Vagina (tissue), 2 donors: ENCODE results near the gene SLC25A47.

Experiments
- POLR2A ChIP-seq, 2 donors: fragments of 450-650 bp; IDR thresholded peaks; one replicate each; pipeline ENCODE4 v1.6.1; 2017; ENCODE audit warnings: antibody characterized with exemption in 2 of 2, mild to moderate bottlenecking in 2 of 2, moderate library complexity in 2 of 2
- TF ChIP-seq, protein P1 (sequence below), 3 experiments: fragments of 450-650 bp in 2 of 3; fragments of 200-600 bp in 1 of 3; sonication (generic) in 1 of 3; IDR thresholded peaks; one replicate each; pipeline ENCODE4 v1.5.1; 2017 to 2019; ENCODE audit warnings: antibody characterized with exemption in 3 of 3, mild to moderate bottlenecking in 2 of 3, moderate library complexity in 2 of 3

DNA sequence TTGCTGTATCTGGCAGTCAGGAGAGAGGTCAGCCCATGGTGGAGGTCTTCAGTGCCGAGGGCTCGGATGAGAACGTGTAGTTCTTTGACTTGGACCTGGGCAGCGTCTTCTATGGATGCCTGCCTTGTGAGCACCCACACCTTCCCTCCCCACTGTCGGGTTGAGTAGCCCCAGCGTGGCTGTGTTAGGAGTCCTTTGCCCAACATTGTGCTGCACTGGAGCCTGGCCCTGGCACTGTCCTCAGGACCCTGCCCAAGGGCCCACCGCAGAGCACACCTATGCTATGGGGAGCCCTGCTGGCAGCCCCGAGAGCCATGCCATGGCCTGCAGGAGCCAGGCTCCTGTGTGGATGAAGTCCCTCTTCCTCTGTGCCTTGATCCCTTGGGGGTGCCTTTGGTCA, 43.6 kb upstream of the SLC25A47 start:
- TF ChIP-seq, protein P1, sequence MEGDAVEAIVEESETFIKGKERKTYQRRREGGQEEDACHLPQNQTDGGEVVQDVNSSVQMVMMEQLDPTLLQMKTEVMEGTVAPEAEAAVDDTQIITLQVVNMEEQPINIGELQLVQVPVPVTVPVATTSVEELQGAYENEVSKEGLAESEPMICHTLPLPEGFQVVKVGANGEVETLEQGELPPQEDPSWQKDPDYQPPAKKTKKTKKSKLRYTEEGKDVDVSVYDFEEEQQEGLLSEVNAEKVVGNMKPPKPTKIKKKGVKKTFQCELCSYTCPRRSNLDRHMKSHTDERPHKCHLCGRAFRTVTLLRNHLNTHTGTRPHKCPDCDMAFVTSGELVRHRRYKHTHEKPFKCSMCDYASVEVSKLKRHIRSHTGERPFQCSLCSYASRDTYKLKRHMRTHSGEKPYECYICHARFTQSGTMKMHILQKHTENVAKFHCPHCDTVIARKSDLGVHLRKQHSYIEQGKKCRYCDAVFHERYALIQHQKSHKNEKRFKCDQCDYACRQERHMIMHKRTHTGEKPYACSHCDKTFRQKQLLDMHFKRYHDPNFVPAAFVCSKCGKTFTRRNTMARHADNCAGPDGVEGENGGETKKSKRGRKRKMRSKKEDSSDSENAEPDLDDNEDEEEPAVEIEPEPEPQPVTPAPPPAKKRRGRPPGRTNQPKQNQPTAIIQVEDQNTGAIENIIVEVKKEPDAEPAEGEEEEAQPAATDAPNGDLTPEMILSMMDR (IDR thresholded peaks at IDR 0.05): no peak
- no peak for TF ChIP-seq POLR2A (IDR thresholded peaks at IDR 0.05)
